NT2/D1 (cell line): ENCODE measurements around the gene KMT2C.
"Not testable (repeated sequence)": the region's sequence is repeated elsewhere in the genome, so short reads cannot be mapped to it uniquely, and the experiment has no call there.

ENCODE experiments used
- DNase-seq: peaks from one replicate; pipeline ENCODE4 v3.0.0-alpha.2; 2011; ENCODE audit warnings: low read depth, low spot score
- H3K27me3 ChIP-seq: 2 replicates; pipeline ENCODE4 v1.6.0; 2011; ENCODE audit warnings: mild to moderate bottlenecking; ENCODE audit not compliant: insufficient read length, insufficient read depth
- H3K36me3 ChIP-seq: 2 replicates; pipeline ENCODE4 v1.6.1; 2011; ENCODE audit warnings: mild to moderate bottlenecking, low read length, mixed read lengths; ENCODE audit not compliant: insufficient read depth, insufficient read length
- H3K4me1 ChIP-seq: 2 replicates; pipeline ENCODE4 v1.5.1; 2011; ENCODE audit not compliant: insufficient read depth, insufficient read length
- H3K4me3 ChIP-seq: 2 replicates; pipeline ENCODE4 v1.5.1; 2011; ENCODE audit warnings: low read depth; ENCODE audit not compliant: insufficient read length
- H3K9ac ChIP-seq: 2 replicates; pipeline ENCODE4 v1.6.0; 2011; ENCODE audit warnings: low read depth; ENCODE audit not compliant: insufficient read length
- H3K9me3 ChIP-seq: 2 replicates; pipeline ENCODE4 v1.5.1; 2011; ENCODE audit warnings: mild to moderate bottlenecking, low read length; ENCODE audit not compliant: insufficient read depth
- SUZ12 ChIP-seq: IDR thresholded peaks from 2 replicates; pipeline ENCODE4 v1.6.1; 2011; ENCODE audit not compliant: insufficient read length, insufficient read depth; ENCODE audit errors: extremely low read depth
- YY1 ChIP-seq: IDR thresholded peaks from 2 replicates; pipeline ENCODE4 v1.6.1; 2011; ENCODE audit not compliant: insufficient read length, insufficient read depth
- ZNF274 ChIP-seq: IDR thresholded peaks from 2 replicates; pipeline ENCODE4 v1.6.1; 2011; ENCODE audit warnings: mild to moderate bottlenecking, low read depth, low read length

The KMT2C gene

DNA sequence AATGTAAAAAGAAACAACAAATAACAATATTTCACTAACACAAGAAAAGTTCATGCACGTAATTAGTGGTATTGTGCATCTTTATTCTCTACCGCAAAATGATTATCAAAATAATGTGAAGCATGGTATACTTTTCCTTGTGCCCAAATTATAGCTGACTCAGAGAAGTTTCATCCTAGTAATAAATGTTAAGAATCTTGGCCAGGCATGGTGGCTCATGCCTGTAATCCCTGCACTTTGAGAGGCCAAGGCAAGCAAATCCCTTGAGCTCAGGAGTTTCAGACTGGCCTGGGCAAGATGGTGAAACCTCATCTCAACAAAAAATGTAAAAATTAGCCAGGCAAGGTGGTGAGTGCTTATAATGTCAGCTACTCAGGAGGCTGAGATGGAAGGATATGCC lies 105.0 kb downstream of the KMT2C start:
- TF ChIP-seq ZNF274 (no peak), SUZ12 (no peak)
- Histone ChIP-seq H3K36me3 (peaks cover 18% of the 10 kb centered on the region), H3K9me3 (no peaks in the 10 kb centered on the region), H3K9ac (no peak overlapping the region), H3K4me3 (no peak overlapping the region), H3K27me3 (no peaks in the 10 kb centered on the region), H3K4me1 (no peaks in the 10 kb centered on the region)
- DNase-seq: no peak

DNA sequence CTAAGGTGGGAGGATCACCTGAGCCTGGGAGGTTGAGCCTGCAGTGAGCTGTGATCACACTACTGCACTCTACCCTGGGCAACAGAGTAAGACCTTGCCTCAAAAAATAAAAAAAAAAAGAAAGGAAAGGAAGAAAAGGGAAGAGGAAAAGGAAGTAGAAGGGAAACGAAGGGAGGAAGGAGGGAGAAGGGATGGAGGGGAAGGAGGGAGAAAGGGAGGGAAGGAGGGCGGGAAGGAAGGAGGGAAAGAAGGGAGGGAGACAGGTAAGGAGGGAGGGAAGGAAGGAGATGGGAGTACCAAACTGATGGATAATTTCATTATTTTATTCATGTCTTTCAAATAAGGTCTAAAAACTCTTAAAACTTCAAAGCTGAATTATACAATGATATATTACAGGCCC lies 106.3 kb downstream of the KMT2C start:
- no peaks in the 10 kb centered on the region for H3K4me1 ChIP-seq
- TF ChIP-seq YY1: no peak
- TF ChIP-seq SUZ12: no peak
- no peak for TF ChIP-seq ZNF274
- no peak for DNase-seq
- H3K27me3 ChIP-seq: no peaks in the 10 kb centered on the region
- no peaks in the 10 kb centered on the region for H3K9me3 ChIP-seq
- peaks cover 18% of the 10 kb centered on the region for H3K36me3 ChIP-seq
- no peak overlapping the region for H3K9ac ChIP-seq
- no peak overlapping the region for H3K4me3 ChIP-seq

DNA sequence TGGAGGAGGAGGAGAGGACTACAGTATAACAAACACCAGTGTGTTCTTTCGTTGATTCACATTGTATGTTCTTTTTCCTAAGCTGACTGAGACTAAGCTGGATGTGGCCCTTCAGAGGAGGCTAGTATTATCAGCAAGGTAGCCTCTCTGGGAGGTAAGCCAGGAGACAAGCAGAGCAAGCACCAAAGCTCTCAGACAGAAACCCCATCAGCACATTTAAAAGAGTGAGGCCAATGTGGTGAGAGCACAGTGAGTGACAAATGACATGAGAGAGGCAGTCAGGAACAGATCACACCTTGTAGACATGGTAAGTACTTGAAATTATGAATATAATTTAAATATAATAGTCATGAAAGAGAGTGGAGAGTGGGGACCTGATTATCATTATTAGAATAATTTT lies 107.6 kb downstream of the KMT2C start:
- TF ChIP-seq ZNF274: no peak
- Histone ChIP-seq H3K9me3 (no peaks in the 10 kb centered on the region), H3K27me3 (no peaks in the 10 kb centered on the region), H3K36me3 (peaks cover 18% of the 10 kb centered on the region), H3K9ac (no peak overlapping the region), H3K4me1 (no peaks in the 10 kb centered on the region), H3K4me3 (no peak overlapping the region)
- no peak for DNase-seq

DNA sequence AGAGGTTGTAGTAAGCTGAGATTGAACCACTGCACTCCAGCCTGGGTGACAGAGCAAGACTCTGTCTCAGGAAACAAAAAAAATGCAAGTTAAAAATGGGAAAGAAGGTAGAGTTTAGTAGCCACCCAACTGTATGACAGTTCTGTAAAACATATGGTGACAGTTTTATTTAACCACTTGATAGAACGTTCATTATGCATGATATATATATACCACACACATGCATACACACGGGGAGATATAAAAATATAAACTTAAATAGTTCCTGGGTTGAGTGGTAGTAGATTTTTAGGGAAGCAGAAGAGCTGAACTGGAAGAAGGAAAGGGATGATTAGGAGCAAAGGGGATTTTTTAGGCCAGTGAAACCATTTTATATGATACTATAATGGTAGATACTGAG lies 120.0 kb downstream of the KMT2C start:
- no peak for TF ChIP-seq ZNF274
- TF ChIP-seq SUZ12: no peak
- TF ChIP-seq YY1: no peak
- Histone ChIP-seq H3K27me3 (no peaks in the 10 kb centered on the region), H3K9ac (no peak overlapping the region), H3K36me3 (peaks cover under 1% of the 10 kb centered on the region), H3K4me1 (no peaks in the 10 kb centered on the region), H3K4me3 (no peak overlapping the region), H3K9me3 (no peaks in the 10 kb centered on the region)
- DNase-seq: no peak

DNA sequence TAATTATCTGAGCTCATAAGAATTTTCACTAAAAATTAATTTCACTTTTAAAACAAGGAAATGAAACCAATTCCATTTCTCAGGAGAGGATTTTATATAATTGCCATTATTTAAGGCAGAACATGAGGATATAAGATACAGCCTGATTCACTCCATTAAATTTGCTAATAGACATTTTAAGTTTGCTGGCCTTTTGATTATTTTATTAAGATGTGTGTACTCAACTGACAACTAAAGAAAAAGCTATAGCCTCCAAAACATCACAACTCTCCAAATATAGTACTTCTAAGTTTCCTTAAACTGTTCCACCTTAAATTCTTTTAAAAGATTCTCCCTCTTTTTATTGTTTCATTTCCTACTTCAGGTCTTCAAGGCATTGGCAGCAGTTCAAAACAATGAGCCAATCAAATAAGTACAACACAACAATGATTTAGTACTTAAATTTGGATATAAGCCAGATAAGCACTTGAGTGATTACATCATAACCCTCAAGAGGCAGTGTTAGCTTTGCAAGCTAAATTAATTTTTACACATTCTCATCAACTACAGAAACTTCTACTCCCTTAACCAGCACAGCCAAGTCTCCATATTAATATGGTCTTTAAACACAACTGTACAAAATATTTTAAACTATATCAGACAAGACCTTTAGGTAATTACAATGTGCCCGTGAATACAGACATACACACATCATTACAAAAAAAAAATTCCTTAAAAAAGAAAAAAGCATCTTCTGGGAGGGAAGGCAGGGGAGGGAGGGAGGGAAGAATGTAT lies 121.8 kb downstream of the KMT2C start:
- Histone ChIP-seq H3K9ac (no peak overlapping the region), H3K4me1 (no peaks in the 10 kb centered on the region), H3K4me3 (no peak overlapping the region), H3K36me3 (peaks cover 17% of the 10 kb centered on the region), H3K27me3 (no peaks in the 10 kb centered on the region), H3K9me3 (no peaks in the 10 kb centered on the region)
- no peak for DNase-seq
- TF ChIP-seq ZNF274 (no peak), YY1 (no peak), SUZ12 (no peak)

DNA sequence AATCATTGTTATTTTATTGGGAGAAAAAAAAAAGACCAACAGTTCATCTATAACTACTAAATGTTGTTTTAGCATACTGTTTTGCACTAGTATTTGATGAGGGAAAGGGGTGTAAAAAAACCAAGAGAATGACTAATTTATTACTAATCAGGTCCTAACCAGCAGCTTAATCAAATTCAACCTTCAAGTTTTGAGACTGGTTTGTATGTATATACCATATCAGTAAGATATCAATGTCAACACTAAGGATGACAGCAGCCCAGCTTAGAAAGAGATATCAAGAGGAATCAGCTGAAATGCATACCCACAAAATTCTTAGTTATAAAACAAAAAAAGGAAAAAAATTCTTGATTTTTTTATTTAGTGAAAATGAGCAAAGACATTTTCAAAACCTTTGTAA lies 122.6 kb downstream of the KMT2C start:
- Histone ChIP-seq H3K9ac (no peak overlapping the region), H3K36me3 (peaks cover 17% of the 10 kb centered on the region)

DNA sequence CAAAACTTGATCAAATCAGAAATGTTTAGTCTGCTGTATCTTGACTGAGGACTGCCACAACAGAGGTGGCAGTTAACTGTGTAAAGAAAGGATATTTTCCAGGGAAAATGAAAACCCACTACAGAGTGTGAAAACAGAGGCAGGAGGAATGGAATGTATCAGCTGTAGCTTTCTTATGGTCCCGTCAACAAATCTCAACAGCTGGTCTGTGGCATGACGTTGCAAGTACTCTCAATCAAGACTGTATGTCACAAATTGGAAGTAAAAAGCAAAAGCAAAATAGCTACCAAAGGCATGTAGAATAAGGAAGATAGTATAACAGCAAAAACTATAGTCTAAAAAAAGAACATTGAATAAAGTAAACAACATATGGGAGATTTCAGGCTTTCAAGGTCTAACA lies 123.5 kb downstream of the KMT2C start:
- H3K36me3 ChIP-seq: peaks cover 17% of the 10 kb centered on the region
- TF ChIP-seq ZNF274 (no peak), YY1 (no peak), SUZ12 (no peak)
- no peaks in the 10 kb centered on the region for H3K4me1 ChIP-seq
- DNase-seq: no peak
- H3K27me3 ChIP-seq: no peaks in the 10 kb centered on the region
- no peaks in the 10 kb centered on the region for H3K9me3 ChIP-seq
- H3K9ac ChIP-seq: no peak overlapping the region
- no peak overlapping the region for H3K4me3 ChIP-seq

More for the DNA sequence above, 122.6 kb downstream of the KMT2C start:
- TF ChIP-seq ZNF274: no peak
- no peak for TF ChIP-seq YY1
- no peak for TF ChIP-seq SUZ12
- Histone ChIP-seq H3K4me1 (no peaks in the 10 kb centered on the region), H3K9me3 (no peaks in the 10 kb centered on the region), H3K27me3 (no peaks in the 10 kb centered on the region), H3K4me3 (no peak overlapping the region)
- DNase-seq: no peak

DNA sequence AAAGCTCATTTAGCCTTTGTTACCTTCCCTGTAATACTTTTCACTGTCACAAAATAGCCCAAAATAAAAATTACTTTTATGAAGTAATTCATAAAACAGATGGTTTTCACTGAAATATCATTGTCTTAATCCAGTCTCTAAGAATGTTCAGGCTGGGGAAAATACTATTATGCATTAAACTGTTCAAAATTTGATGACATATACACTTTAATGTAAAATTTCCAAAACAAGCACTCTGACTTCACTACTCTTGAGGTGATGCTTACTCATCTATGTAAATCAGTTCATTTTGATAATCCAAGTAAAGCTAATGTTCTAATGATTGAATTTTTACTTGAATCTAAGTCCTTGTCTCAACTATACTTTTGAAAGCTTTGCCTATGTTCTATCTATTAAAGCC lies 127.9 kb downstream of the KMT2C start:
- no peaks in the 10 kb centered on the region for H3K27me3 ChIP-seq
- no peak overlapping the region for H3K9ac ChIP-seq
- no peak for DNase-seq
- no peaks in the 10 kb centered on the region for H3K4me1 ChIP-seq
- H3K9me3 ChIP-seq: no peaks in the 10 kb centered on the region
- TF ChIP-seq YY1 (no peak), ZNF274 (no peak)
- no peak overlapping the region for H3K4me3 ChIP-seq
- peaks cover 17% of the 10 kb centered on the region for H3K36me3 ChIP-seq

DNA sequence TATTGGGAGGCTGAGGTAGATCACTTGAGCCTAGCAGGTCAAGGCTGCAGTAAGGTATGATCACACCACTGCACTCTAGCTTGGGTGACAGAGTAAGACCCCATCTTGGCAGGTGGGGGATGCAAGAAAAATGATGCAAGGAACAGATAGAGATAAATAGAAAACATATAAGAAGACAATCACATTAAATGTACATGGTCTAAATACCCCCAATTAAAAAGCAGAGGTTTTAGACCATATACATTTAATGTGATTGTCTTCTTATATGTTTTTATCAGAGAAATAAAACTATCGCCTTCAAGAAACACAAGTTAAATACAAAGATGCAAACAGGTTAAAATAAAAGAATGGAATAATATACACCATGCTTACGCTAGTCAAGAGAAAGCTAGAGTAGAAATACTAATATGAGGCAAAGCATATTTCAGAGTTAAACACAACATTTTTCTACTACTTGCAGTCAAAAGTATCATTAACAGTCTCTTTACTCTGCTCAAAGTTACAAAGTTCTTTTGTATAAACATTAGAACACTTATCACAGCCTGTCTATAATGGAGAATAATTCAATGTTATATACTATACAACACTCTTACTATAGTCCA lies 136.2 kb downstream of the KMT2C start:
- H3K9me3 ChIP-seq, H3K27me3 ChIP-seq, H3K4me1 ChIP-seq, H3K9ac ChIP-seq, H3K36me3 ChIP-seq, DNase-seq, H3K4me3 ChIP-seq: not testable (repeated sequence)
